HCT116 (cell line): ENCODE results near the gene KANSL1. TPM values are rescaled to one million over a fixed set of nuclear protein-coding genes. Genes with fewer than 3 reads are reported as not detected.

Source experiments
- ATAC-seq: fragments of 200-7000 bp; cut with Tn5 transposase; 2 replicates; pipeline ENCODE4 v1.9.1; 2020; ENCODE audit warnings: mild to moderate bottlenecking, moderate library complexity
- BruUV-seq: library from RNA; stranded (reverse); fragments of 400-500 nt; replicated peaks from 2 replicates; lab custom pipeline; 2021; lab: Mats Ljungman, UMichigan
- CTCF ChIA-PET: fragments of 300-600 bp; sonication (Branson Sonifier 250); formaldehyde crosslinking; loops from one replicate; lab custom pipeline; 2021; ENCODE audit warnings: antibody characterized with exemption; lab: Charles Lee
- POLR2A ChIA-PET: fragments of 300-600, 350-600 bp; sonication (Branson Sonifier 250); formaldehyde crosslinking; loops from one replicate; lab custom pipeline; 2021; ENCODE audit warnings: antibody characterized with exemption; lab: Charles Lee
- RAD21 ChIA-PET, 2 experiments: fragments of 300-600 bp; sonication (Branson Sonifier 250); formaldehyde crosslinking; loops; one replicate each; lab custom pipeline; 2023; ENCODE audit warnings: low total read pairs in 2 of 2; ENCODE audit not compliant: uncharacterized antibody in 2 of 2, unreplicated experiment in 2 of 2, low non-redundant PET in 1 of 2; lab: Charles Lee
- DNase-seq: peaks from one replicate; pipeline ENCODE4 v3.0.0-alpha.2; 2010; ENCODE audit warnings: low read depth, low spot score
- H2AFZ ChIP-seq: fragments of 200-600 bp; shearing (Covaris generic), sonication (generic); 2 replicates; pipeline ENCODE4 v1.6.1; 2017; ENCODE audit warnings: low read depth, mixed run types, mixed read lengths, antibody characterized with exemption, low read length; ENCODE audit not compliant: poor library complexity, severe bottlenecking
- H3K27ac ChIP-seq: 2 replicates; pipeline ENCODE4 v1.5.1; 2012; ENCODE audit warnings: low read depth, low read length
- H3K27me3 ChIP-seq: fragments of 200-600 bp; sonication (generic); 2 replicates; pipeline ENCODE4 v1.6.1; 2016; ENCODE audit warnings: mixed run types, low read length, mixed read lengths; ENCODE audit not compliant: insufficient read depth
- H3K36me3 ChIP-seq, 2 experiments: fragments of 200-500 bp in 1 of 2; fragments of 200-600 bp in 1 of 2; sonication (Bioruptor generic) in 1 of 2; sonication (generic) in 1 of 2; 2 replicates each; pipeline versions ENCODE4 v1.5.1 to v1.6.1; 2014 to 2016; ENCODE audit warnings: low read length in 2 of 2, inconsistent platforms in 1 of 2, mixed read lengths in 1 of 2, mixed run types in 1 of 2; ENCODE audit not compliant: insufficient read depth in 2 of 2, control insufficient read depth in 1 of 2
- H3K4me1 ChIP-seq, 2 experiments: fragments of 200-600 bp in 1 of 2; sonication (generic) in 1 of 2; 2 replicates each; pipeline versions ENCODE4 v1.5.1 to v1.6.1; 2012 to 2017; ENCODE audit warnings: low read length in 2 of 2, inconsistent platforms in 1 of 2, mild to moderate bottlenecking in 1 of 2, mixed read lengths in 1 of 2, mixed run types in 1 of 2, moderate library complexity in 1 of 2; ENCODE audit not compliant: insufficient read depth in 2 of 2, control insufficient read depth in 1 of 2
- H3K4me2 ChIP-seq: fragments of 200-600 bp; sonication (generic); 2 replicates; pipeline ENCODE4 v1.6.1; 2017; ENCODE audit warnings: mixed run types, low read length, mixed read lengths
- H3K4me3 ChIP-seq, 2 experiments: fragments of 200-600 bp in 1 of 2; sonication (generic) in 1 of 2; replicated peaks in 1 of 2; 2 replicates each; pipeline ENCODE4 v1.5.1; 2011 to 2016; ENCODE audit warnings: low read length in 2 of 2, control low read depth in 1 of 2, low read depth in 1 of 2, mild to moderate bottlenecking in 1 of 2, mixed read lengths in 1 of 2, mixed run types in 1 of 2
- H3K79me2 ChIP-seq: fragments of 200-600 bp; sonication (generic); 2 replicates; pipeline ENCODE4 v1.6.1; 2017; ENCODE audit warnings: mild to moderate bottlenecking, mixed run types, low read length, moderate library complexity, mixed read lengths; ENCODE audit not compliant: insufficient read depth
- H3K9ac ChIP-seq: fragments of 200-600 bp; sonication (generic); 2 replicates; pipeline ENCODE4 v1.6.1; 2016; ENCODE audit warnings: low read length, mixed read lengths
- H3K9me2 ChIP-seq: fragments of 200-600 bp; sonication (generic), shearing (Covaris generic); 2 replicates; pipeline ENCODE4 v1.6.1; 2017; ENCODE audit warnings: mixed run types, mild to moderate bottlenecking, moderate library complexity; ENCODE audit not compliant: insufficient read depth
- H3K9me3 ChIP-seq, 2 experiments: fragments of 200-500 bp in 1 of 2; fragments of 200-600 bp in 1 of 2; sonication (Bioruptor generic) in 1 of 2; sonication (generic) in 1 of 2; 2 replicates each; pipeline ENCODE4 v1.6.1; 2014 to 2017; ENCODE audit warnings: low read length in 2 of 2, mixed read lengths in 2 of 2, inconsistent platforms in 1 of 2, low read depth in 1 of 2, mild to moderate bottlenecking in 1 of 2, mixed run types in 1 of 2, moderate library complexity in 1 of 2; ENCODE audit not compliant: control insufficient read depth in 1 of 2, insufficient read depth in 1 of 2
- H4K20me1 ChIP-seq: fragments of 200-600 bp; sonication (generic), shearing (Covaris generic); 2 replicates; pipeline ENCODE4 v1.6.1; 2017; ENCODE audit warnings: mixed run types, mild to moderate bottlenecking, moderate library complexity; ENCODE audit not compliant: insufficient read depth
- EGR1 ChIP-seq: IDR thresholded peaks from 2 replicates; pipeline ENCODE4 v1.6.1; 2012; ENCODE audit warnings: low read depth
- ELF1 ChIP-seq: IDR thresholded peaks from 2 replicates; pipeline ENCODE4 v1.6.1; 2012; ENCODE audit warnings: low read depth, borderline replicate concordance
- EZH2phosphoT487 ChIP-seq: fragments of 200-600 bp; IDR thresholded peaks from 2 replicates; pipeline ENCODE4 v1.6.1; 2018; ENCODE audit warnings: antibody characterized with exemption, borderline replicate concordance
- FOSL1 ChIP-seq: IDR thresholded peaks from 2 replicates; pipeline ENCODE4 v1.6.1; 2012; ENCODE audit warnings: low read depth
- POLR2AphosphoS5 ChIP-seq: IDR thresholded peaks from 2 replicates; pipeline ENCODE4 v1.6.1; 2011; ENCODE audit warnings: mild to moderate bottlenecking, low read depth, low read length, moderate library complexity
- SP1 ChIP-seq: IDR thresholded peaks from 2 replicates; pipeline ENCODE4 v1.6.1; 2012; ENCODE audit warnings: low read depth
- SRF ChIP-seq: IDR thresholded peaks from 2 replicates; pipeline ENCODE4 v1.6.1; 2012; ENCODE audit warnings: low read depth
- ZNF274 ChIP-seq: fragments of 200-500 bp; sonication (Bioruptor generic); IDR thresholded peaks from 2 replicates; pipeline ENCODE4 v1.6.1; 2014; ENCODE audit warnings: mild to moderate bottlenecking, low read depth, low read length, inconsistent platforms
- intact Hi-C: fragments of 100-400 bp; cut with micrococcal nuclease; formaldehyde crosslinking; loops from 2 replicates; pipeline ENCODE4 v1.10.0; 2022
- total RNA-seq: library from RNA; stranded (reverse); gene quantifications from one replicate; pipeline ENCODE4 v1.2.1, GENCODE V29; 2021; ENCODE audit not compliant: unreplicated experiment
- TF ChIP-seq, protein P1 (sequence below): IDR thresholded peaks from 2 replicates; pipeline ENCODE4 v1.6.1; 2011; ENCODE audit warnings: mild to moderate bottlenecking, low read length, moderate library complexity; ENCODE audit not compliant: insufficient replicate concordance; ENCODE audit errors: extremely low read depth
- TF ChIP-seq, protein P2 (sequence below): IDR thresholded peaks from 2 replicates; pipeline ENCODE4 v1.6.1; 2012

KANSL1 gene
- total RNA-seq, 1 experiment from 2014 or later = 77.5 TPM

DNA sequence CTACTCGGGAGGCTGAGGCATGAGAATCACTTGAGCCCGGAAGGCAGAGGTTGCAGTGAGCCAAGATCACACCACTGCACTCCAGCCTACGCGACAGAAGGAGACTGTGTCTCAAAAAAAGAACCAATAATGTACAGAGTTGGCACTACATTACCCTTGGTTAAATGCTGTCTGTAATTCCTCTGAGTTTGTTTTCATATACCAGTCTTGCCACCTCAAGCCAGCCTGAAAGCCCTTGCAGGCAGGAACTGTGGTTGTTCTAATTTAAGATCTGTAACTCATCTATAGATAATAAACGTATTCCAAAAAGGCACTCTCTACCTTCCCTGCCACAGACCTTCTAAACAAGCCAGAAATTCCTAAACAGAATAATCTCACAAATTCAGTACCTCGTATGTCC lies 4.3 kb upstream of the KANSL1 start:
- no peaks in the 10 kb centered on the region for H3K9me2 ChIP-seq
- no peaks in the 10 kb centered on the region for H3K9me3 ChIP-seq
- H4K20me1 ChIP-seq = peaks cover 12% of the 10 kb centered on the region; the same call in 1 of the 2 replicates
- ChIA-PET CTCF (interaction anchor here (2.3 kb wide), 1 partner anchor 16 kb away, joined by 15 read pairs; no protein-coding TSS in a partner anchor), POLR2A (no interaction called here), RAD21 (no interaction called here)
- H3K36me3 ChIP-seq = no peaks in the 10 kb centered on the region; a peak in 1 of 4 replicates
- H3K27ac ChIP-seq = no peak overlapping the region
- DNase-seq = no peak
- no peak overlapping the region for H3K4me3 ChIP-seq
- TF ChIP-seq ELF1 = no peak
- TF ChIP-seq, protein P1, sequence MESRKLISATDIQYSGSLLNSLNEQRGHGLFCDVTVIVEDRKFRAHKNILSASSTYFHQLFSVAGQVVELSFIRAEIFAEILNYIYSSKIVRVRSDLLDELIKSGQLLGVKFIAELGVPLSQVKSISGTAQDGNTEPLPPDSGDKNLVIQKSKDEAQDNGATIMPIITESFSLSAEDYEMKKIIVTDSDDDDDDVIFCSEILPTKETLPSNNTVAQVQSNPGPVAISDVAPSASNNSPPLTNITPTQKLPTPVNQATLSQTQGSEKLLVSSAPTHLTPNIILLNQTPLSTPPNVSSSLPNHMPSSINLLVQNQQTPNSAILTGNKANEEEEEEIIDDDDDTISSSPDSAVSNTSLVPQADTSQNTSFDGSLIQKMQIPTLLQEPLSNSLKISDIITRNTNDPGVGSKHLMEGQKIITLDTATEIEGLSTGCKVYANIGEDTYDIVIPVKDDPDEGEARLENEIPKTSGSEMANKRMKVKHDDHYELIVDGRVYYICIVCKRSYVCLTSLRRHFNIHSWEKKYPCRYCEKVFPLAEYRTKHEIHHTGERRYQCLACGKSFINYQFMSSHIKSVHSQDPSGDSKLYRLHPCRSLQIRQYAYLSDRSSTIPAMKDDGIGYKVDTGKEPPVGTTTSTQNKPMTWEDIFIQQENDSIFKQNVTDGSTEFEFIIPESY = no peak
- TF ChIP-seq SRF = no peak
- TF ChIP-seq, protein P2, sequence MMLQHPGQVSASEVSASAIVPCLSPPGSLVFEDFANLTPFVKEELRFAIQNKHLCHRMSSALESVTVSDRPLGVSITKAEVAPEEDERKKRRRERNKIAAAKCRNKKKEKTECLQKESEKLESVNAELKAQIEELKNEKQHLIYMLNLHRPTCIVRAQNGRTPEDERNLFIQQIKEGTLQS = no peak
- TF ChIP-seq EZH2phosphoT487 = no peak
- TF ChIP-seq POLR2AphosphoS5 = no peak
- TF ChIP-seq FOSL1 = no peak
- TF ChIP-seq SP1 = no peak
- TF ChIP-seq ZNF274 = no peak
- no peak for TF ChIP-seq EGR1
- no peak overlapping the region for H2AFZ ChIP-seq
- ATAC-seq = no peak
- no peak overlapping the region for H3K9ac ChIP-seq
- no TSS peak for BruUV-seq
- H3K27me3 ChIP-seq = no peaks in the 10 kb centered on the region
- peaks cover 5 to 16% of the 10 kb centered on the region in 2 experiments; a peak in 3 of 4 replicates for H3K4me1 ChIP-seq
- peaks cover 81% of the 10 kb centered on the region for H3K79me2 ChIP-seq
- no peak overlapping the region for H3K4me2 ChIP-seq
- intact Hi-C loops = no loop called here
